Activated CD4-positive, alpha-beta T cell treated with anti-CD3 and anti-CD28 coated beads for 36 hours (primary cell): ENCODE results near the gene ITGB1BP1. TPM values are rescaled to one million over a fixed set of nuclear protein-coding genes. Genes with fewer than 3 reads are reported as not detected.

Source experiments
- ATAC-seq: fragments of 200-7000 bp; cut with Tn5 transposase; one replicate; pipeline ENCODE4 v1.10.0; 2021; ENCODE audit warnings: mild to moderate bottlenecking, moderate library complexity
- CTCF ChIA-PET: fragments of 350-600 bp; sonication (Branson Sonifier 250); formaldehyde crosslinking; loops from one replicate; lab custom pipeline; 2021; ENCODE audit warnings: antibody characterized with exemption; lab: Charles Lee
- POLR2A ChIA-PET: fragments of 350-600 bp; sonication (Branson Sonifier 250); formaldehyde crosslinking; loops from one replicate; lab custom pipeline; 2021; ENCODE audit warnings: antibody characterized with exemption, inconsistent platforms; lab: Charles Lee
- DNase-seq: peaks from one replicate; pipeline ENCODE4 v3.0.0-alpha.2; 2020
- H3K27ac Mint-ChIP-seq: one replicate; pipeline ENCODE4 v1.8.0; 2021; ENCODE audit warnings: mixed read lengths
- H3K27me3 Mint-ChIP-seq: one replicate; pipeline ENCODE4 v1.8.0; 2021; ENCODE audit warnings: mixed read lengths
- H3K36me3 Mint-ChIP-seq: one replicate; pipeline ENCODE4 v1.8.0; 2021; ENCODE audit warnings: low read depth, mixed read lengths
- H3K4me1 Mint-ChIP-seq: one replicate; pipeline ENCODE4 v1.8.0; 2021; ENCODE audit warnings: mixed read lengths
- H3K4me3 Mint-ChIP-seq: one replicate; pipeline ENCODE4 v1.8.0; 2021; ENCODE audit warnings: mild to moderate bottlenecking, moderate library complexity, mixed read lengths
- H3K9me3 Mint-ChIP-seq: one replicate; pipeline ENCODE4 v1.8.0; 2021; ENCODE audit warnings: low read depth, mixed read lengths
- intact Hi-C, 2 experiments: fragments of 100-400 bp; cut with DNase I in 1 of 2; cut with micrococcal nuclease in 1 of 2; formaldehyde crosslinking; loops; one replicate each; pipeline versions ENCODE4 v1.14.2 to v1.15.1; 2022 to 2024; cut with DNase I, micrococcal nuclease
- total RNA-seq, 2 experiments: library from RNA; stranded (reverse); gene quantifications; one replicate each; pipeline ENCODE4 v1.2.3, GENCODE V29; 2021

ITGB1BP1 gene, protein sequence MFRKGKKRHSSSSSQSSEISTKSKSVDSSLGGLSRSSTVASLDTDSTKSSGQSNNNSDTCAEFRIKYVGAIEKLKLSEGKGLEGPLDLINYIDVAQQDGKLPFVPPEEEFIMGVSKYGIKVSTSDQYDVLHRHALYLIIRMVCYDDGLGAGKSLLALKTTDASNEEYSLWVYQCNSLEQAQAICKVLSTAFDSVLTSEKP
- total RNA-seq: 10 to 100 TPM; 89.7 to 92.1 TPM

DNA sequence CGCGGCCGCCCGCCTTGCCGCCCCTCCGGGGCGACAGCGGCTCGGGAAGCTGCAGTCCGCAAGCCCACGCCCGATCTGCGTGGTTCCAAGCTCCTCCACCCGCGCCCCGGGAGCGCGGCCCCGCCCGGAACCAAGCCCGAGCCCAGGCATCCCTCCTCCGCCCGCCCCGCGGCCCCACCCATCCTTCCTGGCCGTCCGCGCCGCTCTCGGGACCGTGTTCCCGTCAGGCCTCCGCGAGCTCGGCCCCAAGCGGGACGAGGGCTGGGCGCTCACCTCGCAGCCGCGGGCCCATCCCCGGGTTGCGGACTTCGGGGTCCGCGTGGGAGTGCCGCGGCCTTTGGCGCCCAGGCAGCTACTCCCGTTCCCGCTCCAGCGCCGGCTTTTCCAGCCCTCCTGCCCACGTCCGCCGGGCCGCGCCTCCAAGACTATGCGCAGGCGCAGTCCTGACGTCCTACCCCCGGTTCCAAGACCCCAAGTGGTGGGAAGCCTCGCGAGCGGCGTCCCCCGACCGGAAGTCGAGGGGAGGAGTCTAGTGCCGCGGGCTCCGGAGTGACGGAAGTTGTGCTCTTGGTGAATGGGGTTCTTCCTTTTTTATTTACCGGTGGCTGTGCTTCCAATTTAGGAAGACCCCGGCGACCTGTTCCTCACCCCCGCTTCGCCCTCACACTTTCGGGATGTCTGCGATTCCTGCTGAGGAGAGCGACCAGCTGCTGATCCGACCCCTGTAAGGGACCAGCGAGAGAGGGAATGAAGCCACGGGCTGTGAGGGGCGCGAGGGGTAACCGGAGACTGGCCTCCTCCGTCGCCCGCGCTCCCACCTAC lies at the start of gene ITGB1BP1, which contains the start of gene CPSF3:
Gene ITGB1BP1 (minus strand): TSS at position 429 of the 822 bp plus-strand sequence. CDS start 4,831 bp downstream, outside the sequence.
Gene CPSF3 (plus strand): TSS at position 555 of the 822 bp plus-strand sequence. CDS start 120 bp downstream, at position 675.
- CTCF ChIA-PET: interaction anchor here (0.6 to 1.4 kb wide), 4 partner anchors 50 to 550 kb away, joined by 3 to 6 read pairs (median 3); no protein-coding TSS in a partner anchor
- no peaks in the 10 kb centered on the region for H3K27me3 Mint-ChIP-seq
- H3K4me1 Mint-ChIP-seq: peaks cover 36% of the 10 kb centered on the region
- ATAC-seq: peak; percentile 89
- H3K27ac Mint-ChIP-seq: peak within 1 kb of the TSS; percentile 94
- H3K9me3 Mint-ChIP-seq: no peaks in the 10 kb centered on the region
- peaks cover 18% of the 10 kb centered on the region for H3K36me3 Mint-ChIP-seq
- H3K4me3 Mint-ChIP-seq: no peak within 1 kb of the TSS
- POLR2A ChIA-PET: interaction anchor here (0.5 to 1.5 kb wide), 6 partner anchors 23 to 745 kb away, joined by 3 to 5 read pairs (median 3); no protein-coding TSS in a partner anchor
- peak; percentile 99 for DNase-seq
- intact Hi-C loops: loop anchor here (1.0 to 5.0 kb wide), 20 partner anchors 49 to 1025 kb away; partner anchors contain the start of genes ADAM17 (in 2 of the 2), IAH1 (in 2 of the 2), RRM2 (in 2 of the 2) and TAF1B (in 2 of the 2)

- Mint-ChIP-seq H3K36me3 (peaks cover 47% of the 10 kb centered on the region), H3K27ac (no peak overlapping the region), H3K27me3 (no peaks in the 10 kb centered on the region), H3K4me3 (peak overlapping the region; percentile 69), H3K9me3 (no peaks in the 10 kb centered on the region), H3K4me1 (peaks cover 27% of the 10 kb centered on the region)
- ChIA-PET CTCF (interaction anchor here (1.0 kb wide), 1 partner anchor 18 kb away, joined by 3 read pairs; no protein-coding TSS in a partner anchor), POLR2A (no interaction called here)
- ATAC-seq: no peak
- intact Hi-C loops: loop anchor here (5.0 to 10.0 kb wide), 4 partner anchors 50 to 972 kb away; partner anchors contain the start of genes CPSF3 (in 1 of the 2), ITGB1BP1 (in 1 of the 2), ODC1 (in 1 of the 2) and YWHAQ (in 1 of the 2)
- no peak for DNase-seq
These were observed 49.2 kb upstream of the ITGB1BP1 start for GRCh38 chr2:9472511-9472910.

- intact Hi-C loops: loop anchor here (5.0 to 10.0 kb wide), 4 partner anchors 49 to 974 kb away; partner anchors contain the start of genes CPSF3 (in 1 of the 2), ITGB1BP1 (in 1 of the 2), ODC1 (in 1 of the 2) and YWHAQ (in 1 of the 2)
- DNase-seq: no peak
These were observed 47.9 kb upstream of the ITGB1BP1 start for GRCh38 chr2:9471206-9471605.

GRCh38 chr2:9467687-9468086 lies 44.4 kb upstream of the ITGB1BP1 start:
- Mint-ChIP-seq H3K27me3 (no peaks in the 10 kb centered on the region), H3K4me3 (no peak overlapping the region), H3K36me3 (peaks cover 38% of the 10 kb centered on the region), H3K27ac (no peak overlapping the region), H3K9me3 (no peaks in the 10 kb centered on the region), H3K4me1 (peaks cover 9% of the 10 kb centered on the region)
- POLR2A ChIA-PET: no interaction called here
- ATAC-seq (no peak), DNase-seq (no peak)
- CTCF ChIA-PET: no interaction called here
- intact Hi-C loops: no loop called here

More at GRCh38 chr2:9471206-9471605, 47.9 kb upstream of the ITGB1BP1 start:
- Mint-ChIP-seq H3K4me1 (peaks cover 16% of the 10 kb centered on the region), H3K9me3 (no peaks in the 10 kb centered on the region), H3K36me3 (peaks cover 42% of the 10 kb centered on the region), H3K4me3 (no peak overlapping the region), H3K27me3 (no peaks in the 10 kb centered on the region), H3K27ac (no peak overlapping the region)
- POLR2A ChIA-PET: interaction anchor here (0.7 kb wide), 1 partner anchor 14 kb away, joined by 3 read pairs; no protein-coding TSS in a partner anchor
- ATAC-seq: no peak
- CTCF ChIA-PET: no interaction called here

DNA sequence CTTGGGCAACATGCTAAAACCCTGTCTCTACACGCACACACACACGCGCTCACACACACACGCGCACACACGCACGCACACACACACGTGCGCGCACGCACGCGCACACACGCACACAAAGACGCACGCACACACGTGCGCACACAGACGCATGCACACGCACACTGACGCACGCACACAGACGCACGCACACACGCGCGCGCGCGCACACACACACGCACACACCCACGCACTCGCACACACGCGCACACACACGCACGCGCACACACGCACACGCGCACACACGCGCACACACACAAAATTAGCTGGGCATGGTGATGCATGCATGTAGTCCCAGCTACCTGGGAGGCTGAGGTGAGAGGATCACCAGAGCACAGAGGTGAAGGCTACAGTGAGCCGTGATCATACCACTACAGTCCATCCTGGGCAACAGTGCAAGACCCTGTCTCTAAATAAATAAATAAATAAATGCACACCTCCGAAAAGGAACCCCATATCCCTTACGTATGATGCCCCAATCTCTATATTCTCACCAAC lies 42.9 kb upstream of the ITGB1BP1 start:
- peaks cover 38% of the 10 kb centered on the region for H3K36me3 Mint-ChIP-seq
- DNase-seq: no peak
- intact Hi-C loops: no loop called here
- no peak for ATAC-seq
- no peak overlapping the region for H3K27ac Mint-ChIP-seq
- peaks cover 9% of the 10 kb centered on the region for H3K4me1 Mint-ChIP-seq
- ChIA-PET POLR2A (no interaction called here), CTCF (interaction anchor here (1.0 kb wide), 1 partner anchor 17 kb away, joined by 3 read pairs; no protein-coding TSS in a partner anchor)
- H3K4me3 Mint-ChIP-seq: no peak overlapping the region
- H3K9me3 Mint-ChIP-seq: no peaks in the 10 kb centered on the region
- H3K27me3 Mint-ChIP-seq: no peaks in the 10 kb centered on the region

DNA sequence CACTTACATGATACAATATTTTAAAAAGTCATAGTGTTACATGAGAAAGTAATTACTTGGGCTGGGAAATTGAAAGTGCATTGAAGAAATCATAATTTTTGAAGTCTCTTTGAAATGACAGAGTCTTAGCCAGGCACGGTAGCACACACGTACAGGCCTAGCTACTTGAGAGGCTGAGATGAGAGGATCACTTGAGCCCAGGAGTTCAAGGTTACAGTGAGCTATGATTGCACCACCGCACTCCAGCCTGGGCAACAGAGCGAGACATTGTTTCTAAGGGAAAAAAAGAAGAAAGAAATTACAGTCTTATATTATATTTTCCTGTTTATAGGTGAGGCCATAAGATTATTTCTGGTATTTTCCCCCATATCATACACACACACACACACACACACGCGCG lies 41.8 kb upstream of the ITGB1BP1 start:
- H3K9me3 Mint-ChIP-seq: no peaks in the 10 kb centered on the region
- no peak overlapping the region for H3K27ac Mint-ChIP-seq
- peaks cover 9% of the 10 kb centered on the region for H3K4me1 Mint-ChIP-seq
- ATAC-seq (no peak), DNase-seq (no peak)
- ChIA-PET CTCF (interaction anchor here (1.0 kb wide), 1 partner anchor 18 kb away, joined by 3 read pairs; no protein-coding TSS in a partner anchor), POLR2A (no interaction called here)
- intact Hi-C loops: no loop called here
- H3K4me3 Mint-ChIP-seq: no peak overlapping the region
- peaks cover 38% of the 10 kb centered on the region for H3K36me3 Mint-ChIP-seq
- H3K27me3 Mint-ChIP-seq: no peaks in the 10 kb centered on the region

GRCh38 chr2:9463698-9464034 lies 40.3 kb upstream of the ITGB1BP1 start:
- ChIA-PET POLR2A (no interaction called here), CTCF (no interaction called here)
- Mint-ChIP-seq H3K9me3 (no peaks in the 10 kb centered on the region), H3K27ac (peak overlapping the region; percentile 62), H3K4me3 (no peak overlapping the region), H3K27me3 (no peaks in the 10 kb centered on the region), H3K36me3 (peaks cover 34% of the 10 kb centered on the region), H3K4me1 (peaks cover 9% of the 10 kb centered on the region)
- DNase-seq: peak; percentile 58
- intact Hi-C loops: no loop called here
- peak; percentile 88 for ATAC-seq

DNA sequence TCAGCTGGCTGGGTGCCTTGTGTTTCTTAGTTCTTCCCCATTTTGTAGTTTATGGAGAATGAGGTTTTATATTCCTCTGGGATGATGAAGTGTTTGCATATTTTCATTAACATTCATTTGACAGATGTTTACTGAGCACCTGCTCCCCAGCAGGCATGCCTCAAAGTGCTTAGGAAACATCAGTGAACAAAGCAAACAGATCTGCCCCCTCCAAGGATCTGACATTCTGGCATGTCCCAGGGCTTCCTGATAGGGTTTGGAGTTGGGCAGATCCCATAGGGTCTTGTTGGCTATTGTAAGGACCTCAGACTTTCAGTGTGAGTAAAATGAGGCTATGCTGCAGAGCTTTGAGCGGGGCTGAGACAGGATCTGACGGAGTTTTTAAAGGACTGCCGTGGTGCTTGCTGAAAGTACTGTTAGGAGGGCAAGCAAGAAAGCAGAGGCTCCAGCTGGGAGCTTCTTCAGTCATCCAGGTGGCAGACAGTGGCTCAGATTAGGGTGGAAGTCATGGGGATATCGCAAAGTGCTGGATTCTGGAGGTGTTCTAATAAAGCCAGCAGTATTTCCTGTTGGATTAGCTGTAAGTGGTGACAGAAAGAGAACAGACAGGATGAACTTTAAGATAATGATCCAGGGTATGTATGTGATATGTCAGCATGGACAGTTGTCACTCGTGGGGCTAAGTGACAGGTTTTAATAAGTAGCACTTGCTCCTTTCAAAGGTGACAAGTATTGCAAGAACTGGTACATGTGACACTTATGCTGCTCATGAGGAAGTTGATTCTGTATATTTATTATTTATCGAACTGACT lies 39.8 kb upstream of the ITGB1BP1 start:
- ChIA-PET POLR2A (no interaction called here), CTCF (no interaction called here)
- ATAC-seq (peak; percentile 26), DNase-seq (no peak)
- no peak overlapping the region for H3K27ac Mint-ChIP-seq
- peaks cover 9% of the 10 kb centered on the region for H3K4me1 Mint-ChIP-seq
- no peaks in the 10 kb centered on the region for H3K27me3 Mint-ChIP-seq
- no peaks in the 10 kb centered on the region for H3K9me3 Mint-ChIP-seq
- intact Hi-C loops: no loop called here
- H3K36me3 Mint-ChIP-seq: peaks cover 36% of the 10 kb centered on the region
- H3K4me3 Mint-ChIP-seq: no peak overlapping the region

DNA sequence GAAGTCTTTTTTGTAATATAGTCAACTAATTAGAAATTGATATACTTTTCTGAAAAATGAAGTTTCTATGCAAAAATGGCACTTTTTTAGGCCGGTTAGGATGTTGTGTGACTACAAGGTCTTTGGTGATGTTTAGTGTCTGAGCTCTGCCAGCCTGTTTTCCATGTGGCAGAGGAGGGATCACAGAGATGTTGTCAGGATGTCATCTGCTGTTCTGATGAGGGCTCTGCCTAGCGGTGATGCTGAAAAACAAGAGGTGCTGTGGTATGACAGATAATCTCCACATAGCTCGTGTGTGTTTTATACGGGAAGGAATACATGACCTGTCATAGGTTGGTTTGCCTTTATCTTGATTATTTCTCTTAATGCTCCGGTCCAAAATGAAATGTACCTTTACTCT lies 39.0 kb upstream of the ITGB1BP1 start:
- ATAC-seq (no peak), DNase-seq (no peak)
- Mint-ChIP-seq H3K4me1 (peaks cover 9% of the 10 kb centered on the region), H3K36me3 (peaks cover 39% of the 10 kb centered on the region), H3K27me3 (no peaks in the 10 kb centered on the region), H3K27ac (no peak overlapping the region), H3K4me3 (no peak overlapping the region), H3K9me3 (no peaks in the 10 kb centered on the region)
- POLR2A ChIA-PET: no interaction called here
- intact Hi-C loops: no loop called here
- CTCF ChIA-PET: no interaction called here

- no peak overlapping the region for H3K4me3 Mint-ChIP-seq
- ChIA-PET POLR2A (no interaction called here), CTCF (no interaction called here)
- no peaks in the 10 kb centered on the region for H3K9me3 Mint-ChIP-seq
- H3K36me3 Mint-ChIP-seq: peaks cover 39% of the 10 kb centered on the region
- DNase-seq (no peak), ATAC-seq (no peak)
- no peak overlapping the region for H3K27ac Mint-ChIP-seq
- no peaks in the 10 kb centered on the region for H3K27me3 Mint-ChIP-seq
- intact Hi-C loops: no loop called here
- peaks cover 9% of the 10 kb centered on the region for H3K4me1 Mint-ChIP-seq
These were observed 37.8 kb upstream of the ITGB1BP1 start for GRCh38 chr2:9461079-9461478.
